Ovary (tissue), 3 donors: Measurements from ENCODE around the gene CACUL1.

Experiments
- CTCF ChIP-seq, 3 donors: fragments of 450-650 bp in 2 of 3; fragments of 200-600 bp in 1 of 3; IDR thresholded peaks; one replicate each; pipeline versions ENCODE4 v1.5.1 to v1.8.0; 2016 to 2022; ENCODE audit warnings: antibody characterized with exemption in 3 of 3, mild to moderate bottlenecking in 1 of 3
- EP300 ChIP-seq: sonication (generic); formaldehyde crosslinking; IDR thresholded peaks from one replicate; pipeline ENCODE4 v1.6.1; 2017; ENCODE audit warnings: antibody characterized with exemption
- POLR2A ChIP-seq: fragments of 450-650 bp; IDR thresholded peaks from one replicate; pipeline ENCODE4 v1.6.1; 2017; ENCODE audit warnings: antibody characterized with exemption, mild to moderate bottlenecking, moderate library complexity
- donor health status: DM: no; HTN: no; CAD: no.

DNA sequence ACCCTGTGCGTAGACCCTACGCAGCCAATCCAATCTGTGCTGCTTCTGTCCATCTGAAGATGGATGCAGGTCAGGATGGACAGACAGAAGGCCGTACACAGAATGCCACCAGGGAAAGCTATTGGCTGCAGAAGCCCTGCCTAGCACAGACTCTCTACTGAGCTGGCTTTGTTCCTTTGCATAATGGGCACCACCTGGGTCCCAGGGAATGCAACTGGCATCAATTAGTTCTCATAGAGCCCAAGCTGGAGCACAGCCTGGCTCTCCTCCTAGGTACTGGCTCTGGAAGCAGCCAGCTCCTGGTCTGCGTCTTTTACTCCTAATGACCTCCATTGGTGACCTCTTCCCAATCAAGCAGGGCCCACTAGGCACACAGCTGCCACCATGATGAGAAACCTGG, 26.8 kb upstream of the CACUL1 start:
- TF ChIP-seq EP300, result no peak
- no peak for TF ChIP-seq CTCF (IDR thresholded peaks at IDR 0.05)
- TF ChIP-seq POLR2A, result no peak
